ENCODE results near the gene UST.
A peak's percentile ranks its signal among the peaks of the same experiment; 100 is the strongest.
"Not testable (repeated sequence)": the region's sequence is repeated elsewhere in the genome, so short reads cannot be mapped to it uniquely, and the experiment has no call there.

UST gene

GRCh38 chr6:148842296-148843019, 95.6 kb downstream of the UST start:
- no peak for DNase-seq

- DNase-seq: no peak
Measured at GRCh38 chr6:148845464-148845863, 98.6 kb downstream of the UST start.

GRCh38 chr6:148846778-148847761, 100.2 kb downstream of the UST start:
- DNase-seq: no peak

- DNase-seq: no peak
Measured at GRCh38 chr6:148848915-148849314, 102.1 kb downstream of the UST start.

GRCh38 chr6:148849449-148849848, 102.6 kb downstream of the UST start:
- DNase-seq: not testable (repeated sequence)

- DNase-seq: no peak
Measured at GRCh38 chr6:148850964-148851363, 104.1 kb downstream of the UST start.

GRCh38 chr6:148851683-148852556, 105.1 kb downstream of the UST start:
- DNase-seq: no peak

GRCh38 chr6:148852688-148853087, 105.9 kb downstream of the UST start:
- no peak for DNase-seq

GRCh38 chr6:148853113-148853512, 106.3 kb downstream of the UST start:
- not testable (repeated sequence) for DNase-seq

GRCh38 chr6:148854096-148854495, 107.3 kb downstream of the UST start:
- no peak for DNase-seq

GRCh38 chr6:148854992-148855391, 108.2 kb downstream of the UST start:
- DNase-seq: no peak

- no peak for DNase-seq
Measured at GRCh38 chr6:148855744-148856143, 108.9 kb downstream of the UST start.

- DNase-seq: no peak
Measured at GRCh38 chr6:148857798-148858390, 111.1 kb downstream of the UST start.

GRCh38 chr6:148864132-148864531, 117.3 kb downstream of the UST start:
- DNase-seq: not testable (repeated sequence)

- DNase-seq: no peak
Measured at GRCh38 chr6:148864941-148865340, 118.1 kb downstream of the UST start.

- peak in 1 of 2 donors; percentile 8 for DNase-seq
Measured at GRCh38 chr6:148866657-148867268, 119.9 kb downstream of the UST start.

- no peak for DNase-seq
Measured at GRCh38 chr6:148867862-148868261, 121.0 kb downstream of the UST start.

- no peak for DNase-seq
Measured at GRCh38 chr6:148868314-148868713, 121.5 kb downstream of the UST start.

GRCh38 chr6:148868901-148869300, 122.1 kb downstream of the UST start:
- no peak for DNase-seq

- no peak for DNase-seq
Measured at GRCh38 chr6:148869585-148869984, 122.8 kb downstream of the UST start.

GRCh38 chr6:148873154-148873553, 126.3 kb downstream of the UST start:
- no peak for DNase-seq

GRCh38 chr6:148873868-148874267, 127.0 kb downstream of the UST start:
- no peak for DNase-seq

Measured in CD4-positive, alpha-beta T cell treated with Interleukin-1 beta for 1 hour (primary cell).